ENCODE data around the gene E2F2. TPM values are rescaled to one million over a fixed set of nuclear protein-coding genes. Genes with fewer than 3 reads are reported as not detected.
"Not testable (repeated sequence)": the region's sequence is repeated elsewhere in the genome, so short reads cannot be mapped to it uniquely, and the experiment has no call there.

E2F2 gene
- total RNA-seq, 1 experiment from 2014 or later, result 46.1 TPM

GRCh38 chr1:23505851-23506250 lies 25.2 kb downstream of the E2F2 start:
- ChIA-PET POLR2A (ENCODE audit: low non-redundant PET) (interaction anchor here (0.6 kb wide), 1 partner anchor 26 kb away, joined by 8 read pairs; no protein-coding TSS in a partner anchor), CTCF (interaction anchor here (0.9 kb wide), 1 partner anchor 9 kb away, joined by 3 read pairs; no protein-coding TSS in a partner anchor)
- no TSS peak for BruUV-seq (replicated peaks)
- Histone ChIP-seq H3K9me3 (ENCODE audit: low read depth, low read length, poor library complexity, severe bottlenecking) (no peaks in the 10 kb centered on the region), H3K4me3 (ENCODE audit: low read depth, low read length, poor library complexity, severe bottlenecking) (no peak overlapping the region), H3K27me3 (replicated peaks; ENCODE audit: insufficient read depth, low read depth, low read length, poor library complexity) (no peaks in the 10 kb centered on the region), H3K4me1 (ENCODE audit: insufficient read depth, low read length, poor library complexity, severe bottlenecking) (no peaks in the 10 kb centered on the region), H3K27ac (ENCODE audit: low read depth, low read length, poor library complexity, severe bottlenecking) (no peak overlapping the region), H3K36me3 (ENCODE audit: insufficient read depth, low read length, poor library complexity, severe bottlenecking) (peaks cover 37% of the 10 kb centered on the region)
- TF ChIP-seq CTCF (conservative IDR thresholded peaks at IDR 0.05; ENCODE audit: low read depth, low read length) (no peak), EZH2 (IDR thresholded peaks at IDR 0.05; ENCODE audit: borderline replicate concordance, low read depth, low read length, poor library complexity, severe bottlenecking) (no peak)
- DNase-seq (ENCODE audit: low spot score), result no peak
- intact Hi-C loops (cut with micrococcal nuclease; ENCODE audit: unreplicated experiment), result no loop called here

GRCh38 chr1:23504156-23504555 lies 26.9 kb downstream of the E2F2 start:
- BruUV-seq (replicated peaks); CTCF ChIA-PET; intact Hi-C loops (cut with micrococcal nuclease; ENCODE audit: unreplicated experiment): not testable (repeated sequence)

GRCh38 chr1:23502951-23503350 lies 28.1 kb downstream of the E2F2 start:
- no TSS peak for BruUV-seq (replicated peaks)
- TF ChIP-seq EZH2 (IDR thresholded peaks at IDR 0.05; ENCODE audit: borderline replicate concordance, low read depth, low read length, poor library complexity, severe bottlenecking), result no peak
- TF ChIP-seq CTCF (conservative IDR thresholded peaks at IDR 0.05; ENCODE audit: low read depth, low read length), result no peak
- no peaks in the 10 kb centered on the region for H3K4me1 ChIP-seq (ENCODE audit: insufficient read depth, low read length, poor library complexity, severe bottlenecking)
- peaks cover 14% of the 10 kb centered on the region for H3K36me3 ChIP-seq (ENCODE audit: insufficient read depth, low read length, poor library complexity, severe bottlenecking)
- H3K9me3 ChIP-seq (ENCODE audit: low read depth, low read length, poor library complexity, severe bottlenecking), result no peaks in the 10 kb centered on the region
- ChIA-PET CTCF (no interaction called here), POLR2A (ENCODE audit: low non-redundant PET) (no interaction called here)
- intact Hi-C loops (cut with micrococcal nuclease; ENCODE audit: unreplicated experiment), result no loop called here
- H3K27ac ChIP-seq (ENCODE audit: low read depth, low read length, poor library complexity, severe bottlenecking), result no peak overlapping the region
- no peak overlapping the region for H3K4me3 ChIP-seq (ENCODE audit: low read depth, low read length, poor library complexity, severe bottlenecking)
- no peak for DNase-seq (ENCODE audit: low spot score)
- no peaks in the 10 kb centered on the region for H3K27me3 ChIP-seq (replicated peaks; ENCODE audit: insufficient read depth, low read depth, low read length, poor library complexity)

More at GRCh38 chr1:23504156-23504555, 26.9 kb downstream of the E2F2 start:
- H3K4me1 ChIP-seq (ENCODE audit: insufficient read depth, low read length, poor library complexity, severe bottlenecking); H3K9me3 ChIP-seq (ENCODE audit: low read depth, low read length, poor library complexity, severe bottlenecking); H3K27ac ChIP-seq (ENCODE audit: low read depth, low read length, poor library complexity, severe bottlenecking); H3K27me3 ChIP-seq (replicated peaks; ENCODE audit: insufficient read depth, low read depth, low read length, poor library complexity); DNase-seq (ENCODE audit: low spot score); POLR2A ChIA-PET (ENCODE audit: low non-redundant PET); H3K4me3 ChIP-seq (ENCODE audit: low read depth, low read length, poor library complexity, severe bottlenecking): not testable (repeated sequence)
- peaks cover 25% of the 10 kb centered on the region for H3K36me3 ChIP-seq (ENCODE audit: insufficient read depth, low read length, poor library complexity, severe bottlenecking)

GRCh38 chr1:23500466-23500865 lies 30.6 kb downstream of the E2F2 start:
- ChIA-PET POLR2A (ENCODE audit: low non-redundant PET) (no interaction called here), CTCF (no interaction called here)
- Histone ChIP-seq H3K27ac (ENCODE audit: low read depth, low read length, poor library complexity, severe bottlenecking) (no peak overlapping the region), H3K36me3 (ENCODE audit: insufficient read depth, low read length, poor library complexity, severe bottlenecking) (no peaks in the 10 kb centered on the region), H3K27me3 (replicated peaks; ENCODE audit: insufficient read depth, low read depth, low read length, poor library complexity) (no peaks in the 10 kb centered on the region), H3K4me1 (ENCODE audit: insufficient read depth, low read length, poor library complexity, severe bottlenecking) (no peaks in the 10 kb centered on the region), H3K4me3 (ENCODE audit: low read depth, low read length, poor library complexity, severe bottlenecking) (no peak overlapping the region), H3K9me3 (ENCODE audit: low read depth, low read length, poor library complexity, severe bottlenecking) (no peaks in the 10 kb centered on the region)
- DNase-seq (ENCODE audit: low spot score), result no peak
- no TSS peak for BruUV-seq (replicated peaks)
- TF ChIP-seq CTCF (conservative IDR thresholded peaks at IDR 0.05; ENCODE audit: low read depth, low read length) (no peak), EZH2 (IDR thresholded peaks at IDR 0.05; ENCODE audit: borderline replicate concordance, low read depth, low read length, poor library complexity, severe bottlenecking) (no peak)
- intact Hi-C loops (cut with micrococcal nuclease; ENCODE audit: unreplicated experiment), result no loop called here

All from A673 (cell line).